T-helper 17 cell (primary cell): ENCODE data around the gene GALNT13. TPM values are rescaled to one million over a fixed set of nuclear protein-coding genes. Genes with fewer than 3 reads are reported as not detected.

ENCODE experiments used
- ATAC-seq: fragments of 150-1000 bp; cut with Tn5 transposase; 2 replicates; pipeline ENCODE4 v1.10.0; 2021; ENCODE audit warnings: mild to moderate bottlenecking, moderate library complexity
- DNase-seq, 3 donors: peaks; one replicate each; pipeline versions ENCODE4 v3.0.0 to v3.0.0-alpha.2; 2020 to 2021
- H3K9me3 ChIP-seq: one replicate; pipeline ENCODE4 v1.7.0; 2013; ENCODE audit warnings: low read length, mild to moderate bottlenecking; ENCODE audit not compliant: control insufficient read depth, poor library complexity, severe bottlenecking
- H3K27ac Mint-ChIP-seq: one replicate; pipeline ENCODE4 v1.8.0; 2022; ENCODE audit warnings: mild to moderate bottlenecking, moderate library complexity, mixed read lengths
- H3K27me3 Mint-ChIP-seq: one replicate; pipeline ENCODE4 v1.8.0; 2022; ENCODE audit warnings: mixed read lengths
- H3K36me3 Mint-ChIP-seq: one replicate; pipeline ENCODE4 v1.8.0; 2022; ENCODE audit warnings: low read depth, mixed read lengths
- H3K4me1 Mint-ChIP-seq: one replicate; pipeline ENCODE4 v1.8.0; 2022; ENCODE audit warnings: mild to moderate bottlenecking, mixed read lengths
- H3K4me3 Mint-ChIP-seq: one replicate; pipeline ENCODE4 v1.8.0; 2022; ENCODE audit warnings: mild to moderate bottlenecking, moderate library complexity, mixed read lengths
- total RNA-seq, 4 donors: library from RNA in 2 of 4; stranded (reverse) in 2 of 4; gene quantifications; one replicate each; pipeline ENCODE4 v1.2.3 and lab custom pipeline; 2022 to 2026

Gene GALNT13
- total RNA-seq, 2 donors from 2014 or later: not detected

DNA sequence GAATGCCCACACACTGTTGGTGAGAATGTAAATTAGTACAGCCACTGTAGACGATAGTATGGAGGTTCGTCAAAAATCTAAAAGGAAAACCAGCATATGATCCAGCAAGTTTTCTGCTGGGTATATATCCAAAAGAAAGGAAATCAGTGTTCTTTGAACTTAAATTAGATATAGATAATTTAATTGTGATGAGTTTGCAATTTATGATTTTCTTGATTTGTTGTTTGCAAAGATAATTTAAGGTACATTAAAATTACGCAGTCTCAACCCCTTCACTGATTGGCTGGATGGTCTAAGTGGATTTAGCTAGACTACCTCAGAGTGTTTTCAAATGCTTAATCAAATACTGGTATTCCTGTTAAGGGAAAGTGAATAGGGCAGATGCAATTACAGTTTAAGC, 302.2 kb downstream of the GALNT13 start:
- Mint-ChIP-seq H3K27me3 (no peaks in the 10 kb centered on the region), H3K36me3 (no peaks in the 10 kb centered on the region), H3K4me3 (no peak overlapping the region), H3K27ac (no peak overlapping the region), H3K4me1 (no peaks in the 10 kb centered on the region)
- ATAC-seq: no peak
- no peak for DNase-seq
- H3K9me3 ChIP-seq: no peaks in the 10 kb centered on the region

DNA sequence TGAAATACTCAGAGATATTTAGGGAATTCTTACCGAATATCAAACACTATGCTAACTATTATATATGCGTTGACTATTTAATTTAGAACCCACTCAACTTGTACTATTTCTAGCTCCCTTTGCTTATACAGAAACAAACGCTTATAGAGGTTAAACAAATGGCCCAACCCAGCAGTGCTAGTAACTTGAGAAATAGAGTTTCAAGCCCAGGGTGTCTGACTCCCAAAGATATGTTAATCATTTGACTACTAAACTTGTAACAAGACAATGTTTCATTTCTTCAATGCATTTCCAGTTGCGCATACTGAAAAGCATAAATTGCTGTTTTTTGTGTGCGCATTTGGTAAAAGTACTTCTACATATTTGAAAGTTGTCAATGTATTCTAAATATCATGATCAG, 310.3 kb downstream of the GALNT13 start:
- Mint-ChIP-seq H3K36me3 (no peaks in the 10 kb centered on the region), H3K27me3 (no peaks in the 10 kb centered on the region), H3K4me3 (no peak overlapping the region), H3K27ac (no peak overlapping the region), H3K4me1 (no peaks in the 10 kb centered on the region)
- no peak for ATAC-seq
- H3K9me3 ChIP-seq: no peaks in the 10 kb centered on the region
- no peak for DNase-seq

DNA sequence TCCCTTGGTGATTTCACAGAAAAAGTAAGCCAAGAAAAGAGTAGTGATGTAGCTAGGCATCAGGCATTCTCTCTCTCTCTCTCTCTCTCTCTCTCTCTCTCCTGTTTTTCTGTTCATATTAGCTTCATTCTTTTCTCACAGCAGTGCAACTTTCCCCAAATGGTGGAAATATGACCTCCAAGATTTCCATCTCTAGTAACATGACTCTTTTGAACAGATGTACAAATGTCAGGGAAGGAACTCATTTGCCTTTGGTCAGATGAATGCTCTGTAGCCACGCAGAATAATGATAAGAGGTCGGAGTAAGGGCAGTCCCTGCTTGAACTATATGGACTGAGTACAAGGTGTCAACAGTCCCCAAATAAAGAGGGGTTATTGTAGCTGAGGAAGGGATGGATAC, 316.2 kb downstream of the GALNT13 start:
- H3K9me3 ChIP-seq: no peaks in the 10 kb centered on the region
- Mint-ChIP-seq H3K4me1 (no peaks in the 10 kb centered on the region), H3K4me3 (no peak overlapping the region), H3K27me3 (no peaks in the 10 kb centered on the region), H3K36me3 (no peaks in the 10 kb centered on the region), H3K27ac (no peak overlapping the region)
- no peak for ATAC-seq
- no peak for DNase-seq

DNA sequence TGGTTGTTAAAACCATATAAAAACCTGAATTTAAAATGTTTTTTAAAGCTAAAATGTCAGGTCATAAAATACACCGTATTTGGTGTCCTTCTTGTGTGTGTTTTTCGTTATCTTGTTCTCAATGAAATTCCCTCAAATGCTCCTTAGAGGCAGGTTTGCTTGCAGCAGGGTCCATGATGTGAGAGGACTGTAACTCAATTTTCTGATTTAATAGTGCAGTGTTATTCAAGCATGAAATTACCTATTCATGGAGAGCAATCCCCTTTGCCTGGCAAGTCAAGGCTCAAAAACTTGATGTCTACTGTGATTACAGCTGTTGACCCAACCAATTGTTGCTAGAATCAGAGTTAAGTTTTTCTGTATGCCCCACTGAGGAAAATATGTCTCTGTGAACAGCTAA, 318.2 kb downstream of the GALNT13 start:
- no peak overlapping the region for H3K27ac Mint-ChIP-seq
- H3K36me3 Mint-ChIP-seq: no peaks in the 10 kb centered on the region
- no peaks in the 10 kb centered on the region for H3K9me3 ChIP-seq
- no peak for DNase-seq
- H3K27me3 Mint-ChIP-seq: no peaks in the 10 kb centered on the region
- no peak overlapping the region for H3K4me3 Mint-ChIP-seq
- no peak for ATAC-seq
- H3K4me1 Mint-ChIP-seq: no peaks in the 10 kb centered on the region

DNA sequence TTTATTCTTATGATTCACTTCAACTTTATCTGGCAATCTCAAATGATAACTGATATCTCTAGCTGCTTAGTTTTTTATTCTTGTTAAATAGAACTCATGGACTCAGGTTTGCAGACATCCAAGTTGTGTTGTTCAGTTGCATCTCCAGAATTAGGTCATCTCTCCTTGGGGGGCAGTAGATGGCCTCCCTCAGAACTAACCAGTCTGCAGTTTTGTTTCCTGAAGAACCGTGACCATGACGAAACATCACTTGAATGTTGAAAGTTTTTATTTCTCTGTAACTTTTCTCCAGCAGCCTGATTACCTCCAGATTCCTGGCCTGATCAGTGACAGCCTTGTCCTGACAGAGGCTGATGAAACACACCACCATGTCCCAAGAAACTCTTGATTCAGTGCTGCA, 321.5 kb downstream of the GALNT13 start:
- Mint-ChIP-seq H3K4me3 (no peak overlapping the region), H3K36me3 (no peaks in the 10 kb centered on the region), H3K27me3 (no peaks in the 10 kb centered on the region), H3K4me1 (no peaks in the 10 kb centered on the region), H3K27ac (no peak overlapping the region)
- H3K9me3 ChIP-seq: no peaks in the 10 kb centered on the region
- ATAC-seq (no peak), DNase-seq (no peak)

DNA sequence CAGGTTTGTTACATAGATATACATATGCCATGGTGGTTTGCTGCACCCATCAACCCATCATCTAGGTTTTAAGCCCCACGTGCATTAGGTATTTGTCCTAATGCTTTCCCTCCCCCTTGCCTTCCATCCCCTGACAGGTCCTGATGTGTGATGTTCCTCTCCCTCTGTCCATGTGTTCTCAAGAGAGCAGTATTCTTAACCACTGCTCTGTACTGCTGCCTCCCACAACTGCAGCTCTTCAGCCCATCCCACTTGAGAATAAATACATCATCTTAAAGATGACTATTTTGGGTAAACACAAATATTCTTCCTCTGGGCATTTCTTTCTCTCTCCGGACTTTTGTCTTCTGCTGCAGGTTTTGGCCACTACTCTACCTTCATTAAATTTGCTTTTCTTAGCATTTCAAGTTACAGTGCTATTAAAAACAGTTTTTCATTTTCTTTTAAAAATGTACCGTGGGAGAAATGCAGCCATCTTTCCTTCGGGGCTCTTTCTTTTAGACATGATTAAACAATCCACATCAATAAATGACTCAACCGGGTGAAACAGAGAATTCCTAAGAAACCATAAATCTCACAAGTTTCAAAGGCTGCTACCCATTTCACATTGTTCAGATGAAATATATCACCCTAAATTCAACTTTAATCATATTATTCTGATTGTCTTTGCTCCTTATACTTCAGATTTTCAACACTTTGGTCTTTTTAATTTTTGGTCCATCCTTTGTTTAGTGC, 323.4 kb downstream of the GALNT13 start:
- Mint-ChIP-seq H3K36me3 (no peaks in the 10 kb centered on the region), H3K27me3 (no peaks in the 10 kb centered on the region), H3K4me1 (no peaks in the 10 kb centered on the region), H3K27ac (no peak overlapping the region), H3K4me3 (no peak overlapping the region)
- H3K9me3 ChIP-seq: no peaks in the 10 kb centered on the region
- no peak for DNase-seq
- ATAC-seq: no peak

DNA sequence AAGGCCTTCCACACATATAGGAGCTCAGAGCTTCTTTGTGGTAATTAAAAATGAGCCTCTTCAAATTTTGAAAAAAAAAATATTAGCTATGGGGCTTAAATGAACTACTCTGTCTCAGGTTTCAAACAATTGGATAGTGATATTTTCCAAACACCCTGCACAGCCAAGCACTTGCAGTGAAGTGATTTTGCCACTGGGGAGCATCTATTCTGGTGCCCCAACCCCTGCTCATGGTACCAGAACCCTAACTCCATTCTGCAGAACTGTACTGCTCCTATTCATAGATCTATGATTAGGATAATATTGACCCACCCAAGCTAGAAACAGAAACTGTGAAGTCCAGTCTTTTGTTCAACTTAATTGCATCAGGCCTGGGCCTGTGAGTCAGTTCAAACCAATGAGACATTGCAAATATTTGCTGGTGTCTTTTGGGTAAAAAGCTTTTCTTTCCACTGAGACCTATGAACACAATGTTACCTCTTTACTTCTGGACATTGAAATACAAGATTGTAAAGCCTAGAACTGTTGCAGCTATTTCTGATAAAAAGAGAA, 324.0 kb downstream of the GALNT13 start:
- no peak overlapping the region for H3K4me3 Mint-ChIP-seq
- DNase-seq: no peak
- H3K9me3 ChIP-seq: no peaks in the 10 kb centered on the region
- no peaks in the 10 kb centered on the region for H3K36me3 Mint-ChIP-seq
- H3K27ac Mint-ChIP-seq: no peak overlapping the region
- no peaks in the 10 kb centered on the region for H3K27me3 Mint-ChIP-seq
- ATAC-seq: no peak
- no peaks in the 10 kb centered on the region for H3K4me1 Mint-ChIP-seq

DNA sequence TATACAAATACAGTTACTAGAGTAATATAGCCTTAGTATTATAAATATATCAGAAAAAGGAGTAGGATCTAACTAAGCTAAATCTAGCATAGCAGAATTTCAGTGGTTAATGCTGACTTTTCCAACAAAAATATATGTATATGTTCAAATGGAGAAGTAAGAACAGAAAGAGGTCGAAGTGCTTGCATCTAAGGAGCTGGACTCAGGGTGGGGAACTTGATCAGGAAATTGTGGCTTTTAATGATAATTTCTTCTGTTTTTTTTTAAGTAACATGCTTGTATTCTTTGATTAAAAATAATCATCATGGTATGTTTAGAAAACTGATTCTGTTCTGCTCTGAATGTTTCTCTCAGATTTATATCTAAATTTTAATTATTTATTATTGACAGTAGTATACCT, 327.1 kb downstream of the GALNT13 start:
- no peaks in the 10 kb centered on the region for H3K27me3 Mint-ChIP-seq
- H3K27ac Mint-ChIP-seq: no peak overlapping the region
- DNase-seq (no peak), ATAC-seq (no peak)
- H3K9me3 ChIP-seq: no peaks in the 10 kb centered on the region
- no peak overlapping the region for H3K4me3 Mint-ChIP-seq
- no peaks in the 10 kb centered on the region for H3K36me3 Mint-ChIP-seq
- no peaks in the 10 kb centered on the region for H3K4me1 Mint-ChIP-seq

DNA sequence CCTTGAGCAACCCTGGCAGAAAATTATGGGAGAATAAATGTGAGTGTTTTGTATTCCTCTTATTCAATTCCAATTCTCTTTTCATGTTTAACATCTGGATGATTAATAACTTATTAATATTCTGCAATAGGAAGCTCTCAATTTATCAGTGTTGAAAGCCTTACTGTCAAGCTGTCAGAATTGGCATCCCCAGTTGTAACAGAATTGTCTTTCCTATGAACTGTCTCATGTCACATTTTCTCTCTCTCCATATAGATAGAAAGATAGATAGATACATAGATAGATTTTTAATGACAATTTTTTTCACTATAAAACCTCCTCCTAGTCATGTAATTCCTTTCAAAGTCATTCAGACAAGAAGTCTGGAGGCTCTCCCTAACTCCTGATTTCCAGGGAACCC, 331.5 kb downstream of the GALNT13 start:
- no peaks in the 10 kb centered on the region for H3K9me3 ChIP-seq
- Mint-ChIP-seq H3K27me3 (no peaks in the 10 kb centered on the region), H3K4me1 (no peaks in the 10 kb centered on the region), H3K27ac (no peak overlapping the region), H3K4me3 (no peak overlapping the region), H3K36me3 (no peaks in the 10 kb centered on the region)
- ATAC-seq (no peak), DNase-seq (no peak)

DNA sequence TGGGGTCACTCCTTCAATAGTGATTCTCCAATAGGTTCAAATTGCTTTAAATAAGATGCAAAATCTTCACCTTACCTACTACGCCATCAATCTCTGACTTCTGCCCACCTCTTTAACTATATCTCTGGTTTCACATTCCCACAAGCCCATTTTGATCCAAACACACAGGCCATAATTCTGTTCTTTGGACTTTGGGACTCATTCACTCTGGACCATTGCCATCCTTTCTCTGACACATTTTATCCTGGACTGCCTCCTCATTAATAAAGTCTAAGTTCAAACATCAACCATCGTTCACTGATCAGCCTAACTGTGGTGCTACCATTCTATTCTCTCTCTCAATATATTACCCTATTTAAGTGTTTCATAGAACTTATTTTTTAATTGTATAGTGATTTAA, 332.2 kb downstream of the GALNT13 start:
- no peak for DNase-seq
- no peak for ATAC-seq
- no peak overlapping the region for H3K4me3 Mint-ChIP-seq
- H3K27me3 Mint-ChIP-seq: no peaks in the 10 kb centered on the region
- no peaks in the 10 kb centered on the region for H3K9me3 ChIP-seq
- no peak overlapping the region for H3K27ac Mint-ChIP-seq
- no peaks in the 10 kb centered on the region for H3K36me3 Mint-ChIP-seq
- H3K4me1 Mint-ChIP-seq: no peaks in the 10 kb centered on the region

DNA sequence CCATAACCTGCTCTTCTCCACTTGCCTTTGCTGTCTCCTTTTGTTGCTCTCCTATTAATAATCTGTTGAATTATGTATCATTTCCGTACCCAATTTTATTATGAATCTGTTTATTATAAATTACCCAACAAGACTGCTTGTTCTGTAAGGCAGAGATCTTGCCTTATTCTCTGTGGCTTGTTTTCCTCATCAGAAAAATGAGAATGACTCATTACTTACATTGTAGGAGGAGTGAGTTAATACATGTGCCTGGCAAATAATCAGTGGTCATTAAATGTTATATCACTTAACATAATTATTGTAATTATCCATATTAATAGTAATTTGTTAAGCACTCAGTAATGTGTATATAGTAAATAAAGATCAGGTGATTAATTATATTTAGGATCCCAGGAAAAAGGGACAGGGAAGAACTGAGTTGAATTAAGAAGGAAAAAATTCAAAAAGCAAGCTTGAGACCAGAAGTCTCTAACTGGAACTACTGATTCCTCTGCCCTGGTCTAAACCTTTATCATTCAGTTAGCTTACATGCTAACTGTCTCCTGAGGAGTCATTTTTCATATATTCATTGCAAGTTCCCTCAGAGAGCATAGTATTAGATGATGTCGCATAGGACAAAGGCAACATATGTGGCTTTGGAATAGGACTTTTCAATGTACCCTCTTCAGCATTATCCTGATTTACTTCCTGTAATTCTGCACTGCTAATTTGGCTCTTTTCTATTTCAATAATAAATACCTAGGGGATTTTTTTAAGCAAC, 335.7 kb downstream of the GALNT13 start:
- ATAC-seq (no peak), DNase-seq (no peak)
- no peaks in the 10 kb centered on the region for H3K36me3 Mint-ChIP-seq
- H3K4me1 Mint-ChIP-seq: no peaks in the 10 kb centered on the region
- no peak overlapping the region for H3K4me3 Mint-ChIP-seq
- H3K27ac Mint-ChIP-seq: no peak overlapping the region
- H3K9me3 ChIP-seq: no peaks in the 10 kb centered on the region
- H3K27me3 Mint-ChIP-seq: no peaks in the 10 kb centered on the region

DNA sequence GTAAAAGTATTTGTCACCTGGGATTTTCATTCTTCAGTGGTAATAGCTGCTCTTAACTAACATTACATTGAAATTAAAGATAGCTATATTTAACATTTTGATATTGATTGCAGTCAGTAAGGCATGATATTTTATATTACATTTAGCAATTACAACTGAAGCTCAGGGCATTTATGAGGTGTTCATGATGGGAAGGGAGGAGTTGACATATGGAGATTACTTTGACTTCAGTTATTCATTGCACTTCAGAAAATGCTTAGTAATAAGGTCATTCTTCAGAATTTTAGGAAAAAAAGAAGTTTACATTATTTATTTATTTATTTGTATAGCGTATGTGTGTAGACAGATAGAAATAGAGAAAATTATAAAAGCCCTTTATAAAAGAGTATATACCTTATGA, 352.0 kb downstream of the GALNT13 start:
- H3K9me3 ChIP-seq: peaks cover 3% of the 10 kb centered on the region
- H3K4me1 Mint-ChIP-seq: no peaks in the 10 kb centered on the region
- H3K27me3 Mint-ChIP-seq: no peaks in the 10 kb centered on the region
- H3K36me3 Mint-ChIP-seq: no peaks in the 10 kb centered on the region
- H3K4me3 Mint-ChIP-seq: no peak overlapping the region
- DNase-seq (no peak), ATAC-seq (no peak)
- H3K27ac Mint-ChIP-seq: no peak overlapping the region

DNA sequence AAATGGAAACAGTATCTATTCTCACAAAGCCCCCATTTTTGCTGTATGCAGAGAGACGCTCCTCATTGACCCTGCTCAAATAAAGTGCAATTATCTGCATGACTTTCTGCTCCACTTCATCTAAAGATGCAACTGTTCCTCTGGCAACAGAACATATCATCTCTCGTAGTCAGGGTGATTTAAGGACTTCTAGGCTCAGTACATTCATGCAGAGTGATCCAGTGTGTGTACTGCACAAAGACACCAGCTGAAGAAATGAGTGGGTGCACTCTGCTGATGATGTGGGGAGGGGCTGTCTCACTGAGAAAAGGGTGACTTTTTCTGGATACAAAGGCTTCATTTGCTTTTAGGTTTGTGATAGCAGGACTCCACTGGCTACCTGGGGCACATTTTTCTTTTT, 355.2 kb downstream of the GALNT13 start:
- no peak for ATAC-seq
- Mint-ChIP-seq H3K27ac (no peak overlapping the region), H3K27me3 (no peaks in the 10 kb centered on the region), H3K36me3 (no peaks in the 10 kb centered on the region), H3K4me1 (no peaks in the 10 kb centered on the region), H3K4me3 (no peak overlapping the region)
- H3K9me3 ChIP-seq: peaks cover 3% of the 10 kb centered on the region
- no peak for DNase-seq
